Fibroblast of lung (primary cell): Measurements from ENCODE around the gene MEP1A. TPM values are rescaled to one million over a fixed set of nuclear protein-coding genes. Genes with fewer than 3 reads are reported as not detected.

Source experiments
- DNase-seq, 2 donors: peaks; one replicate each; pipeline versions ENCODE4 v3.0.0 to v3.0.0-alpha.2; 2010; ENCODE audit warnings: low read depth in 2 of 2
- H2AFZ ChIP-seq: 2 replicates; pipeline ENCODE4 v1.5.1; 2012; ENCODE audit warnings: low read length, control low read depth, inconsistent platforms
- H3K27ac ChIP-seq: 2 replicates; pipeline ENCODE4 v1.5.1; 2011; ENCODE audit warnings: low read length, control low read depth; ENCODE audit not compliant: insufficient read depth
- H3K27me3 ChIP-seq: 2 replicates; pipeline ENCODE4 v1.5.1; 2011; ENCODE audit warnings: mild to moderate bottlenecking, low read length; ENCODE audit not compliant: control insufficient read depth, insufficient read depth
- H3K36me3 ChIP-seq: 2 replicates; pipeline ENCODE4 v1.5.1; 2011; ENCODE audit warnings: low read length; ENCODE audit not compliant: control insufficient read depth, insufficient read depth
- H3K4me1 ChIP-seq: 2 replicates; pipeline ENCODE4 v1.5.1; 2011; ENCODE audit warnings: low read length; ENCODE audit not compliant: control insufficient read depth, insufficient read depth; ENCODE audit errors: extremely low read depth
- H3K4me2 ChIP-seq: 2 replicates; pipeline ENCODE4 v1.5.1; 2011; ENCODE audit warnings: low read length, control low read depth; ENCODE audit not compliant: insufficient read depth; ENCODE audit errors: extremely low read depth
- H3K4me3 ChIP-seq, 4 experiments: fragments of 200-600 bp in 1 of 4; sonication (generic) in 1 of 4; replicated peaks in 1 of 4; 2 replicates each; pipeline ENCODE4 v1.5.1; 2011 to 2016; ENCODE audit warnings: low read length in 4 of 4, low read depth in 3 of 4, mild to moderate bottlenecking in 3 of 4, control low read depth in 2 of 4, inconsistent platforms in 1 of 4, mixed read lengths in 1 of 4; ENCODE audit not compliant: insufficient read depth in 1 of 4; ENCODE audit errors: control extremely low read depth in 1 of 4
- H3K79me2 ChIP-seq: 2 replicates; pipeline ENCODE4 v1.5.1; 2012; ENCODE audit warnings: mild to moderate bottlenecking, low read length, inconsistent platforms; ENCODE audit not compliant: control insufficient read depth, insufficient read depth
- H3K9ac ChIP-seq: 2 replicates; pipeline ENCODE4 v1.5.1; 2011; ENCODE audit warnings: mild to moderate bottlenecking, low read length, control low read depth; ENCODE audit not compliant: insufficient read depth
- H3K9me3 ChIP-seq: 2 replicates; pipeline ENCODE4 v1.5.1; 2012; ENCODE audit warnings: low read depth, low read length; ENCODE audit not compliant: control insufficient read depth, insufficient read depth
- H4K20me1 ChIP-seq: 2 replicates; pipeline ENCODE4 v1.5.1; 2011; ENCODE audit warnings: low read length; ENCODE audit not compliant: control insufficient read depth, insufficient read depth; ENCODE audit errors: extremely low read depth
- EZH2 ChIP-seq: IDR thresholded peaks from 2 replicates; pipeline ENCODE4 v1.5.1; 2012; ENCODE audit warnings: low read length, control low read depth, mild to moderate bottlenecking; ENCODE audit errors: missing control alignments
- polyA plus RNA-seq, 2 donors: library from polyadenylated mRNA; depleted of rRNA in 1 of 2; stranded (reverse) in 1 of 2; unstranded in 1 of 2; fragments of >200 nt; gene quantifications; 2 replicates each; pipeline ENCODE4 v1.2.1, GENCODE V29; 2011 to 2012; ENCODE audit warnings: missing spikeins in 1 of 2
- total RNA-seq: library from RNA; depleted of rRNA; stranded (reverse); fragments of >200 nt; gene quantifications from 2 replicates; pipeline ENCODE4 v1.2.1, GENCODE V29; 2014
- TF ChIP-seq, protein P1 (sequence below), 2 donors: IDR thresholded peaks in 1 of 2; conservative IDR thresholded peaks in 1 of 2; 1 replicate in 1 of 2; 2 replicates in 1 of 2; pipeline ENCODE4 v1.5.1; 2011 to 2012; ENCODE audit warnings: low read length in 2 of 2, control low read depth in 1 of 2, inconsistent platforms in 1 of 2, low read depth in 1 of 2, mild to moderate bottlenecking in 1 of 2

The MEP1A gene
- total and polyA plus RNA-seq, 2 donors (not counting 1 experiment from before 2014, with no cell fraction given) = not detected

- TF ChIP-seq, protein P1, sequence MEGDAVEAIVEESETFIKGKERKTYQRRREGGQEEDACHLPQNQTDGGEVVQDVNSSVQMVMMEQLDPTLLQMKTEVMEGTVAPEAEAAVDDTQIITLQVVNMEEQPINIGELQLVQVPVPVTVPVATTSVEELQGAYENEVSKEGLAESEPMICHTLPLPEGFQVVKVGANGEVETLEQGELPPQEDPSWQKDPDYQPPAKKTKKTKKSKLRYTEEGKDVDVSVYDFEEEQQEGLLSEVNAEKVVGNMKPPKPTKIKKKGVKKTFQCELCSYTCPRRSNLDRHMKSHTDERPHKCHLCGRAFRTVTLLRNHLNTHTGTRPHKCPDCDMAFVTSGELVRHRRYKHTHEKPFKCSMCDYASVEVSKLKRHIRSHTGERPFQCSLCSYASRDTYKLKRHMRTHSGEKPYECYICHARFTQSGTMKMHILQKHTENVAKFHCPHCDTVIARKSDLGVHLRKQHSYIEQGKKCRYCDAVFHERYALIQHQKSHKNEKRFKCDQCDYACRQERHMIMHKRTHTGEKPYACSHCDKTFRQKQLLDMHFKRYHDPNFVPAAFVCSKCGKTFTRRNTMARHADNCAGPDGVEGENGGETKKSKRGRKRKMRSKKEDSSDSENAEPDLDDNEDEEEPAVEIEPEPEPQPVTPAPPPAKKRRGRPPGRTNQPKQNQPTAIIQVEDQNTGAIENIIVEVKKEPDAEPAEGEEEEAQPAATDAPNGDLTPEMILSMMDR (conservative IDR thresholded peaks at IDR 0.05 in 1 of 2, IDR thresholded peaks at IDR 0.05 in 1 of 2; ENCODE audit: low read depth in 1 of 2, low read length in 2 of 2) = no peak
- TF ChIP-seq EZH2 = no peak
Measured at GRCh38 chr6:46865221-46865620, 72.0 kb downstream of the MEP1A start.

GRCh38 chr6:46867411-46867810, 74.2 kb downstream of the MEP1A start:
- Histone ChIP-seq H3K9ac (no peak overlapping the region), H2AFZ (no peak overlapping the region), H3K9me3 (no peaks in the 10 kb centered on the region), H3K27me3 (no peaks in the 10 kb centered on the region), H3K79me2 (no peaks in the 10 kb centered on the region), H3K27ac (no peak overlapping the region), H3K36me3 (no peaks in the 10 kb centered on the region), H4K20me1 (no peaks in the 10 kb centered on the region), H3K4me2 (no peak overlapping the region), H3K4me1 (no peaks in the 10 kb centered on the region), H3K4me3 (no peak overlapping the region)
- TF ChIP-seq EZH2 = no peak
- TF ChIP-seq, protein P1 (conservative IDR thresholded peaks at IDR 0.05 in 1 of 2, IDR thresholded peaks at IDR 0.05 in 1 of 2; ENCODE audit: low read depth in 1 of 2, low read length in 2 of 2) = no peak
- no peak for DNase-seq

More at GRCh38 chr6:46865221-46865620, 72.0 kb downstream of the MEP1A start:
- DNase-seq = peak in 1 of 2 donors; percentile 18
- Histone ChIP-seq H3K27me3 (no peaks in the 10 kb centered on the region), H3K4me2 (no peak overlapping the region), H3K9me3 (no peaks in the 10 kb centered on the region), H3K9ac (no peak overlapping the region), H3K79me2 (no peaks in the 10 kb centered on the region), H3K4me3 (no peak overlapping the region), H3K36me3 (no peaks in the 10 kb centered on the region), H2AFZ (no peak overlapping the region), H3K27ac (no peak overlapping the region), H4K20me1 (no peaks in the 10 kb centered on the region), H3K4me1 (no peaks in the 10 kb centered on the region)

GRCh38 chr6:46876126-46876525, 82.9 kb downstream of the MEP1A start:
- Histone ChIP-seq H3K36me3 (no peaks in the 10 kb centered on the region), H3K4me3 (no peak overlapping the region), H4K20me1 (no peaks in the 10 kb centered on the region), H3K27me3 (no peaks in the 10 kb centered on the region), H2AFZ (no peak overlapping the region), H3K9ac (no peak overlapping the region), H3K27ac (no peak overlapping the region), H3K4me1 (no peaks in the 10 kb centered on the region), H3K4me2 (no peak overlapping the region), H3K9me3 (no peaks in the 10 kb centered on the region), H3K79me2 (no peaks in the 10 kb centered on the region)
- TF ChIP-seq, protein P1 (conservative IDR thresholded peaks at IDR 0.05 in 1 of 2, IDR thresholded peaks at IDR 0.05 in 1 of 2; ENCODE audit: low read depth in 1 of 2, low read length in 2 of 2) = no peak
- no peak for TF ChIP-seq EZH2
- peak in 1 of 2 donors; percentile 99 for DNase-seq
